ENCODE measurements around the gene KANK4.
"Not testable (repeated sequence)": the region's sequence is repeated elsewhere in the genome, so short reads cannot be mapped to it uniquely, and the experiment has no call there.

The KANK4 gene

GRCh38 chr1:62221171-62221570 is 98.1 kb downstream of the KANK4 start:
- Histone ChIP-seq H3K4me3 (ENCODE audit: low read depth in 1 of 5, low read length in 5 of 5) (no peak overlapping the region), H3K27me3 (ENCODE audit: control insufficient read depth in 5 of 5, insufficient read depth in 4 of 5, low read length in 5 of 5) (no peaks in the 10 kb centered on the region), H3K27ac (ENCODE audit: low read depth, low read length) (no peak overlapping the region), H3K9ac (ENCODE audit: low read length in 5 of 5) (no peak overlapping the region), H3K4me1 (ENCODE audit: control insufficient read depth in 5 of 5, insufficient read depth in 5 of 5, low read length in 5 of 5) (no peaks in the 10 kb centered on the region), H3K36me3 (ENCODE audit: control insufficient read depth in 5 of 5, insufficient read depth in 5 of 5, low read length in 5 of 5) (no peaks in the 10 kb centered on the region), H3K9me3 (ENCODE audit: control insufficient read depth in 5 of 5, low read length in 5 of 5) (no peaks in the 10 kb centered on the region)

GRCh38 chr1:62220456-62220855 is 98.8 kb downstream of the KANK4 start:
- H3K4me3 ChIP-seq (ENCODE audit: low read depth in 1 of 5, low read length in 5 of 5); H3K36me3 ChIP-seq (ENCODE audit: control insufficient read depth in 5 of 5, insufficient read depth in 5 of 5, low read length in 5 of 5); H3K9ac ChIP-seq (ENCODE audit: low read length in 5 of 5); H3K9me3 ChIP-seq (ENCODE audit: control insufficient read depth in 5 of 5, low read length in 5 of 5); H3K27me3 ChIP-seq (ENCODE audit: control insufficient read depth in 5 of 5, insufficient read depth in 4 of 5, low read length in 5 of 5); H3K27ac ChIP-seq (ENCODE audit: low read depth, low read length); H3K4me1 ChIP-seq (ENCODE audit: control insufficient read depth in 5 of 5, insufficient read depth in 5 of 5, low read length in 5 of 5): not testable (repeated sequence)

- Histone ChIP-seq H3K4me3 (ENCODE audit: low read depth in 1 of 5, low read length in 5 of 5) (no peak overlapping the region), H3K27ac (ENCODE audit: low read depth, low read length) (no peak overlapping the region), H3K9ac (ENCODE audit: low read length in 5 of 5) (no peak overlapping the region), H3K9me3 (ENCODE audit: control insufficient read depth in 5 of 5, low read length in 5 of 5) (no peaks in the 10 kb centered on the region), H3K36me3 (ENCODE audit: control insufficient read depth in 5 of 5, insufficient read depth in 5 of 5, low read length in 5 of 5) (no peaks in the 10 kb centered on the region), H3K4me1 (ENCODE audit: control insufficient read depth in 5 of 5, insufficient read depth in 5 of 5, low read length in 5 of 5) (no peaks in the 10 kb centered on the region), H3K27me3 (ENCODE audit: control insufficient read depth in 5 of 5, insufficient read depth in 4 of 5, low read length in 5 of 5) (no peaks in the 10 kb centered on the region)
Observed at GRCh38 chr1:62218604-62219003, 100.6 kb downstream of the KANK4 start.

GRCh38 chr1:62213075-62213914 is 105.9 kb downstream of the KANK4 start:
- Histone ChIP-seq H3K36me3 (ENCODE audit: control insufficient read depth in 5 of 5, insufficient read depth in 5 of 5, low read length in 5 of 5) (no peaks in the 10 kb centered on the region), H3K9ac (ENCODE audit: low read length in 5 of 5) (no peak overlapping the region), H3K4me1 (ENCODE audit: control insufficient read depth in 5 of 5, insufficient read depth in 5 of 5, low read length in 5 of 5) (no peaks in the 10 kb centered on the region), H3K27me3 (ENCODE audit: control insufficient read depth in 5 of 5, insufficient read depth in 4 of 5, low read length in 5 of 5) (no peaks in the 10 kb centered on the region), H3K27ac (ENCODE audit: low read depth, low read length) (no peak overlapping the region), H3K4me3 (ENCODE audit: low read depth in 1 of 5, low read length in 5 of 5) (no peak overlapping the region), H3K9me3 (ENCODE audit: control insufficient read depth in 5 of 5, low read length in 5 of 5) (peaks cover 5 to 17% (median 16%) of the 10 kb centered on the region in 5 donors)

GRCh38 chr1:62212411-62212810 is 106.8 kb downstream of the KANK4 start:
- no peaks in the 10 kb centered on the region for H3K4me1 ChIP-seq (ENCODE audit: control insufficient read depth in 5 of 5, insufficient read depth in 5 of 5, low read length in 5 of 5)
- no peak overlapping the region for H3K27ac ChIP-seq (ENCODE audit: low read depth, low read length)
- H3K4me3 ChIP-seq (ENCODE audit: low read depth in 1 of 5, low read length in 5 of 5): no peak overlapping the region
- H3K36me3 ChIP-seq (ENCODE audit: control insufficient read depth in 5 of 5, insufficient read depth in 5 of 5, low read length in 5 of 5): no peaks in the 10 kb centered on the region
- H3K9ac ChIP-seq (ENCODE audit: low read length in 5 of 5): no peak overlapping the region
- no peaks in the 10 kb centered on the region for H3K27me3 ChIP-seq (ENCODE audit: control insufficient read depth in 5 of 5, insufficient read depth in 4 of 5, low read length in 5 of 5)
- peaks cover 5 to 17% (median 16%) of the 10 kb centered on the region in 5 donors for H3K9me3 ChIP-seq (ENCODE audit: control insufficient read depth in 5 of 5, low read length in 5 of 5)

DNA sequence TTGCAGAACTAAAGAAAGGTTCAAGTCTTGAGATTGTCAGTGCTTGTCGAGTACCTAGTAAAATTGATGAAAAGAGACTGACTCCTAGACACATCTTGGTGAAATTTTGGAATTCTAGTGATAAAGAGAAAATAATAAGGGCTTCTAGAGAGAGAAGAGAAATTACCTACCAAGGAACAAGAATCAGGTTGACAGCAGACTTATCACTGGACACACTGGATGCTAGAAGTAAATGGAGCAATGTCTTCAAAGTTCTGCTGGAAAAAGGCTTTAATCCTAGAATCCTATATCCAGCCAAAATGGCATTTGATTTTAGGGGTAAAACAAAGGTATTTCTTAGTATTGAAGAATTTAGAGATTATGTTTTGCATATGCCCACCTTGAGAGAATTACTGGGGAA is 108.3 kb downstream of the KANK4 start:
- Histone ChIP-seq H3K27me3 (ENCODE audit: control insufficient read depth in 5 of 5, insufficient read depth in 4 of 5, low read length in 5 of 5) (no peaks in the 10 kb centered on the region), H3K4me1 (ENCODE audit: control insufficient read depth in 5 of 5, insufficient read depth in 5 of 5, low read length in 5 of 5) (no peaks in the 10 kb centered on the region), H3K27ac (ENCODE audit: low read depth, low read length) (no peak overlapping the region), H3K4me3 (ENCODE audit: low read depth in 1 of 5, low read length in 5 of 5) (no peak overlapping the region), H3K9me3 (ENCODE audit: control insufficient read depth in 5 of 5, low read length in 5 of 5) (peaks cover 5 to 17% (median 16%) of the 10 kb centered on the region in 5 donors), H3K36me3 (ENCODE audit: control insufficient read depth in 5 of 5, insufficient read depth in 5 of 5, low read length in 5 of 5) (no peaks in the 10 kb centered on the region), H3K9ac (ENCODE audit: low read length in 5 of 5) (no peak overlapping the region)

DNA sequence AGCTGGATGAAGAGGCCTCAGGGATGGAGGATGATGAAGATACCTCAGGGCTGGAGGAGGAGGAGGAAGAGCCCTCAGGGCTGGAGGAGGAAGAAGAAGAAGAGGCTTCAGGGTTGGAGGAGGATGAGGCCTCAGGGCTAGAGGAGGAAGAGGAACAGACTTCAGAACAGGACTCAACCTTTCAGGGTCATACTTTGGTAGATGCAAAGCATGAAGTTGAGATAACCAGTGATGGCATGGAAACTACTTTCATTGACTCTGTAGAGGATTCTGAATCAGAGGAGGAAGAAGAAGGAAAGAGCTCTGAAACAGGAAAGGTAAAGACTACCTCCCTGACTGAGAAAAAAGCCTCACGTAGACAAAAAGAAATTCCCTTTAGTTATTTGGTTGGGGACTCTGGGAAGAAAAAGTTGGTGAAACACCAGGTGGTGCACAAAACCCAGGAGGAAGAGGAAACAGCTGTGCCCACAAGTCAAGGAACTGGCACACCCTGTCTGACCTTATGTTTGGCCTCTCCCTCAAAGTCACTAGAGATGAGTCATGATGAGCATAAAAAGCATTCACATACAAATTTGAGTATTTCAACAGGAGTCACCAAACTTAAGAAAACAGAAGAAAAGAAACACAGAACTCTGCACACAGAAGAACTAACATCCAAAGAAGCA is 109.2 kb downstream of the KANK4 start:
- H3K4me3 ChIP-seq (ENCODE audit: low read depth in 1 of 5, low read length in 5 of 5): no peak overlapping the region
- H3K9ac ChIP-seq (ENCODE audit: low read length in 5 of 5): no peak overlapping the region
- no peaks in the 10 kb centered on the region for H3K27me3 ChIP-seq (ENCODE audit: control insufficient read depth in 5 of 5, insufficient read depth in 4 of 5, low read length in 5 of 5)
- H3K9me3 ChIP-seq (ENCODE audit: control insufficient read depth in 5 of 5, low read length in 5 of 5): peaks cover 5 to 17% (median 16%) of the 10 kb centered on the region in 5 donors
- H3K27ac ChIP-seq (ENCODE audit: low read depth, low read length): no peak overlapping the region
- no peaks in the 10 kb centered on the region for H3K36me3 ChIP-seq (ENCODE audit: control insufficient read depth in 5 of 5, insufficient read depth in 5 of 5, low read length in 5 of 5)
- no peaks in the 10 kb centered on the region for H3K4me1 ChIP-seq (ENCODE audit: control insufficient read depth in 5 of 5, insufficient read depth in 5 of 5, low read length in 5 of 5)

DNA sequence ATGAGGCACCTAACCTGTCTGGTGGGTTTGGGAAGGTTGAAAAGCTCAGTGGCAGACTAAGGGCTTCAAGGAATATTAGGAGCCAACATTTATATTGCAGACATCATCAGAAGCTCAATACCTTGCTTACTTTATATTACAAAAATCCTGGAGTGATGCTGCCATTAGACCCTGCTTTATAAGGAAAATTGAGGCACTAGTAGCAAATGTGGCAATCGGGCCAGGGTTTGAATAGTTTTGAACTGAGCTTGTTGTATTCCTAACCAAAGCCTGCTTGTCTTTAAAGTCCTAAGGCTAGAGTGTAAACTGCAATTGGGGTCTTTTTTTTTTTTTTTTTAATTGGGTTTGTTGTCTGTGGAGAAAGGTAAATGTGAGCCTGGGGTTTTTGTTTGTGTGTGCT is 110.3 kb downstream of the KANK4 start:
- H3K4me3 ChIP-seq (ENCODE audit: low read depth in 1 of 5, low read length in 5 of 5): no peak overlapping the region
- H3K27ac ChIP-seq (ENCODE audit: low read depth, low read length): no peak overlapping the region
- no peaks in the 10 kb centered on the region for H3K36me3 ChIP-seq (ENCODE audit: control insufficient read depth in 5 of 5, insufficient read depth in 5 of 5, low read length in 5 of 5)
- H3K9me3 ChIP-seq (ENCODE audit: control insufficient read depth in 5 of 5, low read length in 5 of 5): peaks cover 5 to 17% (median 16%) of the 10 kb centered on the region in 5 donors
- H3K27me3 ChIP-seq (ENCODE audit: control insufficient read depth in 5 of 5, insufficient read depth in 4 of 5, low read length in 5 of 5): no peaks in the 10 kb centered on the region
- H3K9ac ChIP-seq (ENCODE audit: low read length in 5 of 5): no peak overlapping the region
- H3K4me1 ChIP-seq (ENCODE audit: control insufficient read depth in 5 of 5, insufficient read depth in 5 of 5, low read length in 5 of 5): no peaks in the 10 kb centered on the region

GRCh38 chr1:62208087-62208486 is 111.1 kb downstream of the KANK4 start:
- no peaks in the 10 kb centered on the region for H3K27me3 ChIP-seq (ENCODE audit: control insufficient read depth in 5 of 5, insufficient read depth in 4 of 5, low read length in 5 of 5)
- peaks cover 5 to 17% (median 16%) of the 10 kb centered on the region in 5 donors for H3K9me3 ChIP-seq (ENCODE audit: control insufficient read depth in 5 of 5, low read length in 5 of 5)
- no peaks in the 10 kb centered on the region for H3K36me3 ChIP-seq (ENCODE audit: control insufficient read depth in 5 of 5, insufficient read depth in 5 of 5, low read length in 5 of 5)
- H3K4me3 ChIP-seq (ENCODE audit: low read depth in 1 of 5, low read length in 5 of 5): no peak overlapping the region
- no peak overlapping the region for H3K9ac ChIP-seq (ENCODE audit: low read length in 5 of 5)
- H3K27ac ChIP-seq (ENCODE audit: low read depth, low read length): no peak overlapping the region
- H3K4me1 ChIP-seq (ENCODE audit: control insufficient read depth in 5 of 5, insufficient read depth in 5 of 5, low read length in 5 of 5): no peaks in the 10 kb centered on the region

- Histone ChIP-seq H3K27me3 (ENCODE audit: control insufficient read depth in 5 of 5, insufficient read depth in 4 of 5, low read length in 5 of 5) (no peaks in the 10 kb centered on the region), H3K4me1 (ENCODE audit: control insufficient read depth in 5 of 5, insufficient read depth in 5 of 5, low read length in 5 of 5) (no peaks in the 10 kb centered on the region), H3K9ac (ENCODE audit: low read length in 5 of 5) (no peak overlapping the region), H3K4me3 (ENCODE audit: low read depth in 1 of 5, low read length in 5 of 5) (no peak overlapping the region), H3K9me3 (ENCODE audit: control insufficient read depth in 5 of 5, low read length in 5 of 5) (peaks cover 5 to 17% (median 16%) of the 10 kb centered on the region in 5 donors), H3K36me3 (ENCODE audit: control insufficient read depth in 5 of 5, insufficient read depth in 5 of 5, low read length in 5 of 5) (no peaks in the 10 kb centered on the region), H3K27ac (ENCODE audit: low read depth, low read length) (no peak overlapping the region)
Observed at GRCh38 chr1:62207187-62207586, 112.0 kb downstream of the KANK4 start.

Data from subcutaneous abdominal adipose tissue (tissue), 5 donors.